ENCODE data around the gene SMC1B. TPM values are rescaled to one million over a fixed set of nuclear protein-coding genes. Genes with fewer than 3 reads are reported as not detected.

SMC1B gene
- total and polyA plus RNA-seq, 2 of the 8 experiments (the other 6 are each of a cell fraction or from before 2014, with no cell fraction given), result 0.02 TPM; not detected in 1

DNA sequence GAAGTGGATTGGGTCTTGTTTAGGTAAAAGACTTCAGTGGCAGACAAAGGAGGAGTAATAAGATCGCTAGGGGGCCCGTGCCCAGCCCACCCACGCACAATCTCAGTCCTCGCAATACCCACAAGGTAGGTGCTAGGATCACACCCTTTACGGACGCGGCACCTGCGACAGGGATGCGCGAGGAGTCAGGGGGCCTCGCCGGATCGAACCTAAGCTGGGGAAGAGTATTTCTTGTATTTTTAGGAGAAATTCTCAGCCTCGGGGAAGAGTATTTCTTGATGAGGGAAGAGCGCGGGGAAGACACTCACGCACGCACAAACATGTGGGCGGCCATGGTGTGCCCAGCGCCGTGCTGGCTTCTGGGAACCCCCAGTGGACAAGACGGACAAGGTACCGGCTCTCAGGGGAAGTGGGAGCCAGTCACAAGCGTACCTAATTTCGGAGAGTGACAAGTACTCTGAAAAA is 104.4 kb downstream of the SMC1B start:
- CTCF ChIA-PET (ENCODE audit: partially characterized antibody), result interaction anchor here (0.9 to 3.3 kb wide), 2 partner anchors 10 to 14 kb away, joined by 4 to 14 read pairs; no protein-coding TSS in a partner anchor
- no peak for TF ChIP-seq CBX5 (IDR thresholded peaks at IDR 0.05; ENCODE audit: low read depth, low read length)
- TF ChIP-seq, protein P1, sequence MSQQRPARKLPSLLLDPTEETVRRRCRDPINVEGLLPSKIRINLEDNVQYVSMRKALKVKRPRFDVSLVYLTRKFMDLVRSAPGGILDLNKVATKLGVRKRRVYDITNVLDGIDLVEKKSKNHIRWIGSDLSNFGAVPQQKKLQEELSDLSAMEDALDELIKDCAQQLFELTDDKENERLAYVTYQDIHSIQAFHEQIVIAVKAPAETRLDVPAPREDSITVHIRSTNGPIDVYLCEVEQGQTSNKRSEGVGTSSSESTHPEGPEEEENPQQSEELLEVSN (IDR thresholded peaks at IDR 0.05), result 0 out of 2 replicates have a peak, but pooled peaks have one; percentile 31
- TF ChIP-seq MAFK (IDR thresholded peaks at IDR 0.05; ENCODE audit: low read depth, low read length), result no peak
- no peak overlapping the region for H3K14ac ChIP-seq (ENCODE audit: insufficient read length)
- peaks cover 0 to 10% (median 7%) of the 10 kb centered on the region in 4 experiments; a peak in 5 of 7 replicates for H3K4me1 ChIP-seq (replicated peaks in 1 of 4; ENCODE audit: control insufficient read depth in 3 of 4, insufficient read depth in 4 of 4, low read length in 3 of 4)
- FAIRE-seq (no peak), DNase-seq (ENCODE audit: low read depth in 1 of 2, low spot score in 2 of 2) (peak in 1 of 2 experiments; percentile 54)
- peak overlapping the region; percentile 81 for H2BK12ac ChIP-seq (ENCODE audit: low read depth, low read length)
- peak overlapping the region; percentile 54; the same call in 1 of the 2 replicates for H3K27ac ChIP-seq (ENCODE audit: low read depth, low read length)
- peak overlapping the region; percentile 75 for H4K91ac ChIP-seq (replicated peaks; ENCODE audit: insufficient read length, low read length)
- H3K79me2 ChIP-seq (ENCODE audit: control insufficient read depth in 1 of 2, insufficient read depth in 2 of 2, low read length in 2 of 2), result peaks cover 0 to 23% of the 10 kb centered on the region in 2 experiments; a peak in 1 of 4 replicates
- peak overlapping the region; percentile 67 to 93 for H3K4me2 ChIP-seq (ENCODE audit: insufficient read depth in 1 of 2, low read depth in 2 of 2, low read length in 2 of 2)
- peak overlapping the region; percentile 93 for H2AFZ ChIP-seq (ENCODE audit: low read length)
- H2BK120ac ChIP-seq (replicated peaks; ENCODE audit: low read depth, low read length), result peak overlapping the region; percentile 58
- 0 out of 2 replicates have a peak overlapping the region, but pooled peaks have one; percentile 86 for H2BK20ac ChIP-seq (ENCODE audit: low read length)
- POLR2A ChIA-PET (ENCODE audit: partially characterized antibody), result interaction anchor here (0.6 to 2.5 kb wide), 7 partner anchors 9 to 82 kb away, joined by 3 to 13 read pairs (median 4); no protein-coding TSS in a partner anchor
- H3K79me1 ChIP-seq (ENCODE audit: low read depth, low read length), result peaks cover 4% of the 10 kb centered on the region; the same call in 1 of the 2 replicates
- H3K4me3 ChIP-seq (ENCODE audit: extremely low read depth in 1 of 4, insufficient read depth in 2 of 4, low read depth in 3 of 4, low read length in 4 of 4), result peak overlapping the region in 3 of 4 experiments; percentile 24 to 88 (median 40); a peak in 5 of 8 replicates
- H3K36me3 ChIP-seq (ENCODE audit: control insufficient read depth in 2 of 4, insufficient read depth in 4 of 4, low read length in 3 of 4), result no peaks in the 10 kb centered on the region
- peak overlapping the region in 3 of 4 experiments; percentile 9 to 43 (median 29); a peak in 3 of 7 replicates for H3K9ac ChIP-seq (replicated peaks in 1 of 4; ENCODE audit: extremely low read depth in 1 of 4, low read depth in 3 of 4, low read length in 3 of 4)
- no peaks in the 10 kb centered on the region for H3K9me3 ChIP-seq (ENCODE audit: insufficient read depth in 2 of 2, low read depth in 1 of 2, low read length in 1 of 2)
- peaks cover 0 to 10% of the 10 kb centered on the region in 2 experiments for H4K20me1 ChIP-seq (replicated peaks in 1 of 2; ENCODE audit: control insufficient read depth in 1 of 2, insufficient read depth in 2 of 2, low read length in 2 of 2)
- no peak overlapping the region for H3K56ac ChIP-seq (replicated peaks; ENCODE audit: insufficient read length, low read depth, low read length)
- H3K23ac ChIP-seq (ENCODE audit: insufficient read length), result no peak overlapping the region
- peak overlapping the region; percentile 62 for H3K18ac ChIP-seq (ENCODE audit: extremely low read depth, low read length)
- H3K23me2 ChIP-seq (ENCODE audit: low read depth, low read length), result peaks cover 3% of the 10 kb centered on the region; the same call in 1 of the 2 replicates
- WGBS, 2 experiments (ENCODE audit: extremely low coverage in 1 of 2, insufficient coverage in 1 of 2, insufficient read length in 1 of 2, insufficient replicate concordance in 2 of 2, low coverage in 1 of 2, low lambda C conversion rate in 2 of 2, missing lambda C conversion rate in 1 of 2), result 40% methylated on average over 25 of the region's 25 CpGs; no CpG with 5 or more reads in 1 of the 2 experiments
- H2BK5ac ChIP-seq (ENCODE audit: low read depth, low read length), result peak overlapping the region; percentile 88; the same call in 1 of the 2 replicates
- peak overlapping the region; percentile 87 for H4K5ac ChIP-seq (ENCODE audit: insufficient read length, low read depth, low read length)
- peaks cover 0 to 4% (median 0%) of the 10 kb centered on the region in 4 experiments; a peak in 2 of 7 replicates for H3K27me3 ChIP-seq (replicated peaks in 1 of 4; ENCODE audit: control insufficient read depth in 3 of 4, extremely low read depth in 1 of 4, insufficient read depth in 3 of 4, low read length in 3 of 4)
- no peak overlapping the region for H2AK5ac ChIP-seq (ENCODE audit: low read depth, low read length)
- 0 out of 2 replicates have a peak overlapping the region, but pooled peaks have one; percentile 46 for H2BK15ac ChIP-seq (ENCODE audit: low read length)
- H3K4ac ChIP-seq (replicated peaks; ENCODE audit: insufficient read length, low read depth, low read length), result peak overlapping the region; percentile 42
- peak overlapping the region; percentile 19 for H4K8ac ChIP-seq (ENCODE audit: extremely low read depth, insufficient read depth, low read length)
